IPS DF 6.9 (cell line): ENCODE data around the gene STK35.
"Not testable (repeated sequence)": the region's sequence is repeated elsewhere in the genome, so short reads cannot be mapped to it uniquely, and the experiment has no call there.

ENCODE experiments used
- DNase-seq: peaks from one replicate; pipeline ENCODE4 v3.0.0-alpha.2; 2013; ENCODE audit warnings: low read depth, low spot score
- H3K27ac ChIP-seq: one replicate; pipeline ENCODE4 v1.5.1; 2013; ENCODE audit warnings: low read length, control low read depth
- H3K27me3 ChIP-seq: 2 replicates; pipeline ENCODE4 v1.6.1; 2013; ENCODE audit warnings: mild to moderate bottlenecking, low read length; ENCODE audit not compliant: control insufficient read depth, insufficient read depth
- H3K36me3 ChIP-seq: 2 replicates; pipeline ENCODE4 v1.6.1; 2013; ENCODE audit warnings: low read length; ENCODE audit not compliant: control insufficient read depth, insufficient read depth
- H3K4me1 ChIP-seq: 2 replicates; pipeline ENCODE4 v1.6.1; 2013; ENCODE audit warnings: low read length; ENCODE audit not compliant: control insufficient read depth, insufficient read depth
- H3K4me3 ChIP-seq: 2 replicates; pipeline ENCODE4 v1.5.1; 2013; ENCODE audit warnings: mild to moderate bottlenecking, low read length
- H3K9me3 ChIP-seq: 2 replicates; pipeline ENCODE4 v1.6.1; 2013; ENCODE audit warnings: low read length, inconsistent platforms; ENCODE audit not compliant: control insufficient read depth, insufficient read depth
- WGBS: extraction: QIAGEN DNeasy Blood & Tissue Kit; methylation state at CpG from one replicate; pipeline ENCODE4 v1.1.7; 2013; ENCODE audit warnings: mixed read lengths, missing lambda C conversion rate; ENCODE audit not compliant: insufficient read length, insufficient coverage; 5-methylcytosine and 5-hydroxymethylcytosine counted together

Gene STK35

GRCh38 chr20:2169456-2170088, 67.9 kb downstream of the STK35 start:
- no CpG with 5 or more reads among the region's 12 CpGs for WGBS
- Histone ChIP-seq H3K27ac (no peak overlapping the region), H3K4me3 (no peak overlapping the region), H3K36me3 (no peaks in the 10 kb centered on the region), H3K9me3 (no peaks in the 10 kb centered on the region), H3K4me1 (no peaks in the 10 kb centered on the region; the same call in 1 of the 2 replicates), H3K27me3 (no peaks in the 10 kb centered on the region)
- DNase-seq, result no peak

GRCh38 chr20:2170404-2170803, 68.8 kb downstream of the STK35 start:
- H3K36me3 ChIP-seq, result no peaks in the 10 kb centered on the region
- DNase-seq, result no peak
- H3K9me3 ChIP-seq, result no peaks in the 10 kb centered on the region
- H3K4me1 ChIP-seq, result no peaks in the 10 kb centered on the region; the same call in 1 of the 2 replicates
- H3K27ac ChIP-seq, result no peak overlapping the region
- no CpG with 5 or more reads among the region's 3 CpGs for whole genome bisulfite sequencing
- H3K4me3 ChIP-seq, result no peak overlapping the region
- H3K27me3 ChIP-seq, result no peaks in the 10 kb centered on the region

- Histone ChIP-seq H3K9me3 (no peaks in the 10 kb centered on the region), H3K4me3 (no peak overlapping the region), H3K36me3 (no peaks in the 10 kb centered on the region), H3K4me1 (no peaks in the 10 kb centered on the region; the same call in 1 of the 2 replicates), H3K27me3 (no peaks in the 10 kb centered on the region), H3K27ac (no peak overlapping the region)
- WGBS, result no CpG with 5 or more reads among the region's 10 CpGs
- no peak for DNase-seq
Measured at GRCh38 chr20:2171266-2171790, 69.7 kb downstream of the STK35 start.

GRCh38 chr20:2171840-2172239, 70.2 kb downstream of the STK35 start:
- no CpG with 5 or more reads among the region's 6 CpGs for WGBS
- not testable (repeated sequence) for H3K4me3 ChIP-seq, H3K9me3 ChIP-seq, H3K4me1 ChIP-seq, H3K36me3 ChIP-seq, H3K27me3 ChIP-seq, H3K27ac ChIP-seq, DNase-seq

- no CpG with 5 or more reads among the region's 17 CpGs for WGBS
- DNase-seq, result peak; percentile 31
- Histone ChIP-seq H3K9me3 (no peaks in the 10 kb centered on the region), H3K4me3 (no peak overlapping the region; the same call in 1 of the 2 replicates), H3K4me1 (no peaks in the 10 kb centered on the region; the same call in 1 of the 2 replicates), H3K36me3 (no peaks in the 10 kb centered on the region), H3K27ac (no peak overlapping the region), H3K27me3 (no peaks in the 10 kb centered on the region)
Measured at GRCh38 chr20:2172305-2173175, 70.9 kb downstream of the STK35 start.

GRCh38 chr20:2173186-2173585, 71.6 kb downstream of the STK35 start:
- WGBS, result no CpG with 5 or more reads among the region's 6 CpGs

GRCh38 chr20:2174067-2174466, 72.4 kb downstream of the STK35 start:
- Histone ChIP-seq H3K4me3 (no peak overlapping the region), H3K27me3 (no peaks in the 10 kb centered on the region), H3K4me1 (no peaks in the 10 kb centered on the region; the same call in 1 of the 2 replicates), H3K9me3 (no peaks in the 10 kb centered on the region), H3K27ac (no peak overlapping the region), H3K36me3 (no peaks in the 10 kb centered on the region)
- WGBS, result no CpG with 5 or more reads among the region's 3 CpGs
- DNase-seq, result no peak

More at GRCh38 chr20:2173186-2173585, 71.6 kb downstream of the STK35 start:
- DNase-seq, result no peak
- no peaks in the 10 kb centered on the region for H3K9me3 ChIP-seq
- H3K27ac ChIP-seq, result no peak overlapping the region
- no peaks in the 10 kb centered on the region for H3K36me3 ChIP-seq
- no peaks in the 10 kb centered on the region; the same call in 1 of the 2 replicates for H3K4me1 ChIP-seq
- no peak overlapping the region for H3K4me3 ChIP-seq
- H3K27me3 ChIP-seq, result no peaks in the 10 kb centered on the region

- Histone ChIP-seq H3K27ac (no peak overlapping the region), H3K4me1 (no peaks in the 10 kb centered on the region; the same call in 1 of the 2 replicates), H3K36me3 (no peaks in the 10 kb centered on the region), H3K4me3 (no peak overlapping the region), H3K9me3 (no peaks in the 10 kb centered on the region), H3K27me3 (no peaks in the 10 kb centered on the region)
- no CpG with 5 or more reads among the region's 9 CpGs for WGBS
- no peak for DNase-seq
Measured at GRCh38 chr20:2176946-2177345, 75.3 kb downstream of the STK35 start.

- Histone ChIP-seq H3K4me1 (no peaks in the 10 kb centered on the region), H3K27ac (no peak overlapping the region), H3K9me3 (no peaks in the 10 kb centered on the region), H3K4me3 (no peak overlapping the region; the same call in 1 of the 2 replicates), H3K36me3 (no peaks in the 10 kb centered on the region), H3K27me3 (no peaks in the 10 kb centered on the region)
- DNase-seq, result no peak
- no CpG with 5 or more reads among the region's 17 CpGs for WGBS
Measured at GRCh38 chr20:2178318-2179232, 76.9 kb downstream of the STK35 start.

GRCh38 chr20:2179233-2179580, 77.6 kb downstream of the STK35 start:
- no peak overlapping the region for H3K27ac ChIP-seq

More at GRCh38 chr20:2179233-2179580, 77.6 kb downstream of the STK35 start:
- Histone ChIP-seq H3K36me3 (no peaks in the 10 kb centered on the region), H3K27me3 (no peaks in the 10 kb centered on the region), H3K4me1 (no peaks in the 10 kb centered on the region), H3K4me3 (no peak overlapping the region), H3K9me3 (no peaks in the 10 kb centered on the region)
- no CpG with 5 or more reads among the region's 11 CpGs for WGBS
- no peak for DNase-seq
